Cardiac septum (tissue), 1 donor: ENCODE results near the gene CERKL. TPM values are rescaled to one million over a fixed set of nuclear protein-coding genes. Genes with fewer than 3 reads are reported as not detected.

Experiments used
- DNase-seq: peaks from one replicate; pipeline ENCODE4 v3.0.0-alpha.2; 2020; ENCODE audit warnings: low spot score
- intact Hi-C: fragments of 100-400 bp; cut with DNase I; formaldehyde crosslinking; loops from one replicate; pipeline ENCODE4 v1.14.0; 2022
- total RNA-seq: library from RNA; stranded (reverse); fragmentation: NEBNext Ultra II Directional; extraction: Animal tissue kit (Norgen Biotek cat#: 25700); gene quantifications from one replicate; pipeline ENCODE4 v1.2.1, GENCODE V29; 2021
- donor health status: DM: no; HTN: no; CAD: no.

CERKL gene
- total RNA-seq, 1 donor from 2014 or later = 0.11 TPM

- no peak for DNase-seq
- intact Hi-C loops = no loop called here
Measured at GRCh38 chr2:181678861-181679543, 22.1 kb upstream of the CERKL start.

- DNase-seq = no peak
- intact Hi-C loops = no loop called here
Measured at GRCh38 chr2:181677912-181678586, 21.1 kb upstream of the CERKL start.

GRCh38 chr2:181675254-181675653 is 18.3 kb upstream of the CERKL start:
- intact Hi-C loops = no loop called here
- no peak for DNase-seq

GRCh38 chr2:181674461-181674860 is 17.6 kb upstream of the CERKL start:
- intact Hi-C loops = no loop called here
- DNase-seq = no peak

DNA sequence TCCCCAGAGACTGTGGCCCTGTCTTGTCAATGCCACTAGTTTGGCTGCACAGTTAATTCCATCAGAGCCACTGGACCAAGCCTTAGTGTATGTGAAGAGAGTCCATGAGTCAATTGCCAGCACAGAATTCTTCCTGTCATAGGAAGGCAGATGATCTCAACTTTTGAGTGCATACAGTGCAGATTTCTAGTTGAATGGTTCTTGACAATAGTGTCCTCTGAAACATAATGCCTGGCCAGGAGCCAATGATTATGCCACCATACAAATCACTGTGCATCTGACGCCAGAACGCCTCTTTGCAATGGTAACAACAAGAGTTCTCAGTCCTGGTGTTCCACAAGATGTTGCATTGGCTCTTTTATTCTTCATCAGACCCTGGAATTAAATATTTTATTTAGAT is 16.3 kb upstream of the CERKL start:
- intact Hi-C loops = no loop called here
- DNase-seq = no peak

DNA sequence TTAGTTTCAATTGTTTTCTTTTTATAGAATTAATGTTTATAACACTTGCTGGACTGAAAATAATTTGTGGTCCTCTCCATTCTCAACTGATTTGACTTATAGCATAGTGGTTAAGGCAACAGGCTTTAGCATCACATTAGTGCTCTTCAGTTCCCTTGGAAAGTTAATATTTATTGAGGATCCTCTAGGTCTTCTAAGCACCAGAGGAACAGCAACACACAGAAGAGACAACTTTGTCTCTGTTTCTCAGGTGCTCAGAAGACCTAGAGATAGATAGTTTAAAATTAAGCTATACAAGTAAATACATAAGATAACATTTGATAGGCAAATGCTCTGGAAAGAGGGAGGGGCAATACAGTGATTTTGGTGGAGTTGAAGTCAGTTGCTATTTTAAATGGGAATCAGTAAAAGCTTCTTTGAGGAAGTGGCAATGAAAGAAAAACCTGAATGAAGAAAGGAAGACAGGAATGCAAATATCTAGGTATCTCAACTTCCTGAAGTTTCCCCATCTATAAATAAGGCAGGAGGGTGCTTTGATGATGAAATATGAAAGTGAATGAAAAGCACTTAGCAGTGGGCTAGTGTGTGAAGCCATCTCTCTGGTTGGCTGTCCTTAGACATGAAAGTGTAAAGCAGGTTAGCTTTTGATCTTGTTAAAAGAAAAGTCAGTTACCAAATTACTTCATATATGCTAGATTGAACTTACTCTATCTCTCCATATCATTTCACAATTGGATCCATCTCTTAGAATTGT is 15.5 kb upstream of the CERKL start:
- intact Hi-C loops = no loop called here
- DNase-seq = no peak

- DNase-seq = no peak
- intact Hi-C loops = no loop called here
Measured at GRCh38 chr2:181670632-181671031, 13.7 kb upstream of the CERKL start.

- DNase-seq = no peak
- intact Hi-C loops = no loop called here
Measured at GRCh38 chr2:181667234-181667633, 10.3 kb upstream of the CERKL start.

- intact Hi-C loops = no loop called here
Measured at GRCh38 chr2:181662287-181662686, 5.4 kb upstream of the CERKL start.

DNA sequence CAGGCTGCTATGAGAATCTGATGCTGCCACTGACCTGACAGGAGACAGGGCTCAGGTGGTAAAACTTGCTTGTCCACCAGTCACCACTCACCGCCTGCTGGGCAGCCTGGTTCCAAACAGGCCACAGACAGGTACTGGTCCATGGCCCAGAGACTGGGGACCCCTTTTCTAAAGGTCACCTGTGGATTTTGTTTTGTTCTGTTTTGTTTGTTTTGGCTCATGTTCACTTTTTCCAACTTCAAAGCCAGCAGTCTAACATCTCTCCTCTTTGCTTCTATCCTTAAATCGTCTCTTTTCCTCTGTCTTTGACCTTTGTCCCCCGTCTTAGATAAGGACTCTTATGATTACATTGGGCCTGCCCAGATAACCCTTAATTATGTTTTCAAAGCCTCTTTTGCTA is 3.3 kb upstream of the CERKL start:
- intact Hi-C loops = no loop called here

More at GRCh38 chr2:181662287-181662686, 5.4 kb upstream of the CERKL start:
- DNase-seq = no peak

GRCh38 chr2:181658444-181658843 is 1.5 kb upstream of the CERKL start:
- DNase-seq = no peak
- intact Hi-C loops = no loop called here

More for the DNA sequence above, 3.3 kb upstream of the CERKL start:
- no peak for DNase-seq

DNA sequence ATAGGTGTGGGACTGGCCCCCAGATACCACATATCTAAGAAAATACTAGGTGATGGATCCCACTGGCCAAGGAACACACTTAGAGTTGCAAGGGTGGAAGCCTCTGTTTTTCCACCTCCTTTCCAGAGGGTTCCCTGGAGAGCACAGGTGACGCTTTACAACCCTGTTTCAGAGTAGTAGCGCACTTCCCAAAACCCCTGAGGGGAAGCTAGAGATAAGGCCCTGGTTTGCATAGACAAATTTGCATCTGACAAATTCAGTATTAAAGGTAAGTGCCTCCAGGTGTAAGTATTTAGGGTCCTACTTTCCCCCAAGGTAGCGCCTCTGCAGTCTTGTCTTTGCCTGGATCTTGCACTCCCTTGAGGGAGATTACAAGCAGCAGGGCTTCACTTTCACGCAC is 474 bp upstream of the CERKL start:
- DNase-seq = no peak
- intact Hi-C loops = no loop called here

DNA sequence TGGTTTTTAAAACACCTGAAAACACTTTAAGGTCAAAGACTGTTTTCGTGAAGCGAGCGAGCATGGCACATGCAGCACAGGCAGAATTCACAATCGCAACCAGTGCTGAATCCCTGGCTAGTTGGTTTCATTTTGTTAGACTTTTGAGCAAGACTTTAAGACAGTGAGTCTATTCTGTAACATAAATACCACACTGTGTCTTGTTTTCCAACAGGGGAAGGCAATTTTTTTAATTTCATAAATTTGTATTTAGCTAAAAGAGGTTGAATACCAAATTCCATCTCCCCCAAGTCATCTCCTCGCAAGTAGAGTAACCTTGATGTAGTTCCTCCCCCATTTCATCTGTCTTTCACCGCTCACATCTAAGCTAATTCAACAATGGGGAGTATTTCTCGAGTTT is 1.4 kb downstream of the CERKL start:
- DNase-seq = no peak
- intact Hi-C loops = no loop called here

GRCh38 chr2:181649436-181649979 is 7.4 kb downstream of the CERKL start:
- intact Hi-C loops = no loop called here
- no peak for DNase-seq

GRCh38 chr2:181648478-181649155 is 8.3 kb downstream of the CERKL start:
- no peak for DNase-seq
- intact Hi-C loops = no loop called here

- no peak for DNase-seq
- intact Hi-C loops = no loop called here
Measured at GRCh38 chr2:181646415-181646987, 10.4 kb downstream of the CERKL start.

DNA sequence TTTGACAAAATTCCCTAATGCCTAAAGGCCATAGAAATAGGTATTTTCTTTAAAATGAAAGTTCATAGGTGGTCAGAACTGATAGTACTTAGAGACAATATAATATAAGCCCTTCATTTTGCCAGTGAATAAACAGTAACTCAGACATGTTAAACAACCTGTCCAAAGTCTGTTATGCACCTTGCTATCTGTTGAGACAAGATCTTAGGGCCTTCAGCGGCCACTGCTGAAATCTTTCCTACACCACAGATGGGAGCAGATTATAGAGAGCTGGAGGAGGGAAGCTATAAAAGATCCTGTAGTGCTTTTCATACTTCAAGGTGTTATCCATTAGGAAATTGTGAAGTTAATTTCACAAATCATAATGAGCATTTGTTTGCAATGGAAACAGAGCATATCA is 13.8 kb downstream of the CERKL start:
- intact Hi-C loops = no loop called here
- DNase-seq = no peak

GRCh38 chr2:181642086-181642485 is 14.8 kb downstream of the CERKL start:
- no peak for DNase-seq
- intact Hi-C loops = no loop called here

GRCh38 chr2:181639686-181640085 is 17.2 kb downstream of the CERKL start:
- no peak for DNase-seq
- intact Hi-C loops = no loop called here
